Activated B cell treated with CpG ODN at 0.5 μM for 24 hours (primary cell): ENCODE measurements around the gene EHD2. TPM values are rescaled to one million over a fixed set of nuclear protein-coding genes. Genes with fewer than 3 reads are reported as not detected.

Experiments used
- ATAC-seq: fragments of 200-7000 bp; cut with Tn5 transposase; one replicate; pipeline ENCODE4 v1.10.0; 2021; ENCODE audit warnings: low read depth, mild to moderate bottlenecking, moderate library complexity
- CTCF ChIA-PET: fragments of 350-600 bp; sonication (Branson Sonifier 250); formaldehyde crosslinking; loops from one replicate; lab custom pipeline; 2021; ENCODE audit warnings: antibody characterized with exemption; lab: Charles Lee
- POLR2A ChIA-PET: fragments of 350-600 bp; sonication (Branson Sonifier 250); formaldehyde crosslinking; loops from one replicate; lab custom pipeline; 2021; ENCODE audit warnings: antibody characterized with exemption; lab: Charles Lee
- DNase-seq: peaks from one replicate; pipeline ENCODE4 v3.0.0; 2022
- H3K27ac Mint-ChIP-seq: one replicate; pipeline ENCODE4 v1.8.0; 2020; ENCODE audit warnings: mixed read lengths
- H3K27me3 Mint-ChIP-seq: one replicate; pipeline ENCODE4 v1.8.0; 2021; ENCODE audit warnings: mixed read lengths
- H3K36me3 Mint-ChIP-seq: one replicate; pipeline ENCODE4 v1.8.0; 2021; ENCODE audit warnings: low read depth, mixed read lengths
- H3K4me1 Mint-ChIP-seq: one replicate; pipeline ENCODE4 v1.8.0; 2021; ENCODE audit warnings: mixed read lengths
- H3K4me3 Mint-ChIP-seq: one replicate; pipeline ENCODE4 v1.8.0; 2020; ENCODE audit warnings: mild to moderate bottlenecking, mixed read lengths
- H3K9me3 Mint-ChIP-seq: one replicate; pipeline ENCODE4 v1.8.0; 2020; ENCODE audit warnings: mixed read lengths
- CTCF ChIP-seq: fragments of 200-600 bp; IDR thresholded peaks from one replicate; pipeline ENCODE4 v1.8.0; 2022; ENCODE audit warnings: antibody characterized with exemption, mild to moderate bottlenecking
- intact Hi-C: fragments of 100-400 bp; cut with micrococcal nuclease; formaldehyde crosslinking; loops from one replicate; pipeline ENCODE4 v1.15.1; 2024
- total RNA-seq: library from RNA; stranded (reverse); gene quantifications from 2 replicates; pipeline ENCODE4 v1.2.3, GENCODE V29; 2022

Gene EHD2
- total RNA-seq, 1 donor from 2014 or later: not detected

GRCh38 chr19:47730521-47730889, 17.3 kb downstream of the EHD2 start:
- no peak overlapping the region for H3K4me3 Mint-ChIP-seq
- H3K27me3 Mint-ChIP-seq: peaks cover 31% of the 10 kb centered on the region
- peaks cover 11% of the 10 kb centered on the region for H3K4me1 Mint-ChIP-seq
- ChIA-PET CTCF (no interaction called here), POLR2A (no interaction called here)
- intact Hi-C loops: no loop called here
- H3K27ac Mint-ChIP-seq: no peak overlapping the region
- TF ChIP-seq CTCF: no peak
- no peaks in the 10 kb centered on the region for H3K9me3 Mint-ChIP-seq
- no peaks in the 10 kb centered on the region for H3K36me3 Mint-ChIP-seq
- ATAC-seq (no peak), DNase-seq (no peak)

- H3K27me3 Mint-ChIP-seq: peaks cover 31% of the 10 kb centered on the region
- DNase-seq: no peak
- POLR2A ChIA-PET: no interaction called here
Observed at GRCh38 chr19:47730910-47731309, 17.7 kb downstream of the EHD2 start.

GRCh38 chr19:47735131-47735530, 21.9 kb downstream of the EHD2 start:
- Mint-ChIP-seq H3K36me3 (no peaks in the 10 kb centered on the region), H3K27ac (no peak overlapping the region), H3K27me3 (peaks cover 14% of the 10 kb centered on the region), H3K4me3 (no peak overlapping the region), H3K4me1 (peaks cover 2% of the 10 kb centered on the region), H3K9me3 (no peaks in the 10 kb centered on the region)
- intact Hi-C loops: no loop called here
- ChIA-PET CTCF (no interaction called here), POLR2A (no interaction called here)
- no peak for TF ChIP-seq CTCF
- ATAC-seq (no peak), DNase-seq (no peak)

More at GRCh38 chr19:47730910-47731309, 17.7 kb downstream of the EHD2 start:
- no peak for TF ChIP-seq CTCF
- H3K27ac Mint-ChIP-seq: no peak overlapping the region
- H3K36me3 Mint-ChIP-seq: no peaks in the 10 kb centered on the region
- peaks cover 11% of the 10 kb centered on the region for H3K4me1 Mint-ChIP-seq
- CTCF ChIA-PET: no interaction called here
- H3K9me3 Mint-ChIP-seq: no peaks in the 10 kb centered on the region
- H3K4me3 Mint-ChIP-seq: no peak overlapping the region
- intact Hi-C loops: no loop called here
- ATAC-seq: no peak

DNA sequence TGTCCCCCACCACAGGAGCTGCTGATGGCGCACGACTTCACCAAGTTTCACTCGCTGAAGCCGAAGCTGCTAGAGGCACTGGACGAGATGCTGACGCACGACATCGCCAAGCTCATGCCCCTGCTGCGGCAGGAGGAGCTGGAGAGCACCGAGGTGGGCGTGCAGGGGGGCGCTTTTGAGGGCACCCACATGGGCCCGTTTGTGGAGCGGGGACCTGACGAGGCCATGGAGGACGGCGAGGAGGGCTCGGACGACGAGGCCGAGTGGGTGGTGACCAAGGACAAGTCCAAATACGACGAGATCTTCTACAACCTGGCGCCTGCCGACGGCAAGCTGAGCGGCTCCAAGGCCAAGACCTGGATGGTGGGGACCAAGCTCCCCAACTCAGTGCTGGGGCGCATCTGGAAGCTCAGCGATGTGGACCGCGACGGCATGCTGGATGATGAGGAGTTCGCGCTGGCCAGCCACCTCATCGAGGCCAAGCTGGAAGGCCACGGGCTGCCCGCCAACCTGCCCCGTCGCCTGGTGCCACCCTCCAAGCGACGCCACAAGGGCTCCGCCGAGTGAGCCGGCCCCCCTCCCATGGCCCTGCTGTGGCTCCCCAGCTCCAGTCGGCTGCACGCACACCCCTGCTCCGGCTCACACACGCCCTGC, 27.8 kb downstream of the EHD2 start:
- TF ChIP-seq CTCF: no peak
- Mint-ChIP-seq H3K4me1 (peaks cover 30% of the 10 kb centered on the region), H3K4me3 (no peak overlapping the region), H3K9me3 (no peaks in the 10 kb centered on the region), H3K27me3 (no peaks in the 10 kb centered on the region), H3K36me3 (peaks cover 5% of the 10 kb centered on the region), H3K27ac (no peak overlapping the region)
- CTCF ChIA-PET: interaction anchor here (1.1 kb wide), 1 partner anchor 306 kb away, joined by 3 read pairs; no protein-coding TSS in a partner anchor
- intact Hi-C loops: no loop called here
- DNase-seq (no peak), ATAC-seq (no peak)
- POLR2A ChIA-PET: no interaction called here

GRCh38 chr19:47741544-47742140, 28.4 kb downstream of the EHD2 start:
- ChIA-PET POLR2A (no interaction called here), CTCF (no interaction called here)
- ATAC-seq: no peak
- Mint-ChIP-seq H3K27ac (peak overlapping the region; percentile 4), H3K27me3 (no peaks in the 10 kb centered on the region), H3K4me3 (peak overlapping the region; percentile 37), H3K9me3 (no peaks in the 10 kb centered on the region), H3K4me1 (peaks cover 31% of the 10 kb centered on the region), H3K36me3 (peaks cover 6% of the 10 kb centered on the region)
- intact Hi-C loops: no loop called here
- no peak for DNase-seq
- TF ChIP-seq CTCF: no peak
